Measurements from ENCODE around the gene HSPA4.
"Not testable (repeated sequence)": the region's sequence is repeated elsewhere in the genome, so short reads cannot be mapped to it uniquely, and the experiment has no call there.

Gene HSPA4

GRCh38 chr5:133051061-133051541, 712 bp upstream of the HSPA4 start:
- peak; percentile 29 for DNase-seq

- peak; percentile 60 for DNase-seq
Measured at GRCh38 chr5:133052317-133053175, 733 bp downstream of the HSPA4 start.

DNA sequence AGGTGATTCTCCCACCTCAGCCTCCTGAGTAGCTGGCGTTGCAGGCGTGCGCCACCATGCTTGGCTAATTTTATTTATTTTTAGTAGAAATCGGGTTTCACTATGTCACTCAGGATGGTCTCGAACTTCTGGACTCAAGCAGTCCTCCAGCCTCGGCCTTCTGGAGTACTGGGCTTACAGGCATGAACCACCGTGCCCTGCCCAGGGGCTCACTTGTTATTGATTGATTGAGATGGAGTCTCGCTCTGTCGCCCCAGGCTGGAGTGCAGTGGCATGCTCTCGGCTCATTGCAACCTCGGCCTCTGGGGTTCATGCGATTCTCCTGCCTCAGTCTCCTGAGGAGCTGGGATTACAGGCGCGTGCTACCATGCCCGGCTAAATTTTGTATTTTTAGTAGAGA, 1.6 kb downstream of the HSPA4 start:
- no peak for DNase-seq

DNA sequence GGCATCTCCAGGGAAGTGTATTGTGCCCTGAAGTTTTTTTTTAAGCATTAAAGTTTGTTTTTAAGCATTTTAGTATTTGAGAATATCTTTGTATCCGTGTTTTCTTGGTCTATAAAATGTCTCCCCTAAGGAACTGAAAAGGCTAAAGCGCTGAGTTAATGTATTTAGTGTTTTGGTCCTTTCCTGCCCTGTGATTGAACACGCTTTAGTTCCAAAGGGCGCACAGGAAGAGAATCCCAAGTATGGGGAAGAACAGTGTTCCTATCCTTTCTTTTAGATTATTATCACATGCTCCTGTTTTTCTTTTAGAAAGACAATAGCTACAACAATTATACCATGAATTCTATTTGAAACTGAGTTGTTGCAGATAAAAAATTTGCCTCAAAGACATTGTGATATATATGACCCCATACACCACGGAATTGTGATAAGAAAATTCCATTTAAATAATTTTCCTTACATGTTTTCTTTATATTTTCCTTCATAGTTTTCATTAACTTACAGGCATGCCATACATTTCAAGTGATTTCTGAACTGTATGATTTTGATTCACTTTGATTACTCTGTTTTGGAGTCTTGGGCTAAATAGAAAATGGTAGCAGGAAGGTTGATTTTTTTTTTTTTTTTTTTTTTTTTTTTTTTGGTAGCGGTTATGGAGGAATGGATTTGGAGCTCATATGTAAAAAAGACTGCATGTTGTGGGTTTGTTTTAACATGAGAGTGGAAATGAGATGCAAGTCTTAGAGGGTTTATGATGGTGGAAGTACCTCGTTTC, 3.1 kb downstream of the HSPA4 start:
- no peak for DNase-seq

DNA sequence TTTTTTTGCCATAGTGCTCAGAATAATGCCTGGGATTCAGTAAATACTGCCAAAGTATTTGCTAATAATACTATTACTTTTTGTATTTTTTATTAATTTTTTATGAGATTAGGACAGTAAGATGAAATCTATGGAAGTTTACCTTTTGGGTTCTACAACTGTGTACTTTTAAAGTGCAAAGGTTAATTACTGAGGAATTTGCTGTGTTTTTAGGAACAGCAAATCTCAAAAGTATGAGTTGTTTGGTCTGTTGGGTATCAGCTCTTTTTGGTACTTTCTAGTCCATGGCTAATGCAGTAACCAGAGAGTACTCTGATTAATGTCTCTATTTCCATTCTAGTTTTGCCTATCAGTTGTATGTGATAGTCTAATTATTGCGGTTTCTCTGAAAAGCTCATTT, 5.1 kb downstream of the HSPA4 start:
- DNase-seq = no peak

DNA sequence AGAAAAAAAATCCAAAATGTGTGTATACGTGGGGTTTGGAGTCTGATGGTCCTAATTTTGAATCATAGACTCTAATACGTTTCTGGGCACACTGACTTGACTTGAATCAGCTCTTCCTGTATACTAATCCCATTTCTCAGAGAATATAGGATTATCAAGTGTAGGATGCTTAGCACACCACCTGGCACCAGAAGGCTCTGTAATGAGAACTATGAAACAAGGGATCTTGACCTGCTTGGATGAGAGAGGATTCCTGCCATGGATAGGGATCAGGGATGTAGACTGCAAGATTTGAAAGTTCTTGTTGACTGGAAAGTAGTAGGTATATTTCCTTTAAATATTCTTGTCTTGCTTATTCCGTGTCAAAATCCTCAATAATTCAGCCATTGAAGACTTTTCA, 7.8 kb downstream of the HSPA4 start:
- no peak for DNase-seq

DNA sequence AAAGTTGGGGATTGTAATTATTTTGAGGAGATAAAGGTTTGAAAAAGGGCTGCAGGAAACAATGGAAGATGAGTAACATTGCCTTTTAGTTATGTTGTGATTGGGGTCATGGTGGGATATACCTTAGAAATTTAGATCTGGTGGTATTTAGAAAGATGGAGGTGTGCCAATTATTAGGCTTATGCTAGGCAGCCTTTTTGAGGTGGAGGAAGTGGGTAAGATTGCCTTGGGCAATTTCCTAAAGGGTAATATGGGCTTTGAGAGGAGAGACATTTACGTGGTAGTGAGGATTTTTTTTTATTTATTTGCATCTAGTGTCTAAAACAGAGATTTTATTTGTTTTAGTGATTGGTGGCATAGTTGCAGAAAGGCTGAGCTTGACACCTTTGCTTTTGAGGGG, 10.5 kb downstream of the HSPA4 start:
- peak; percentile 16 for DNase-seq

GRCh38 chr5:133063965-133064364, 12.2 kb downstream of the HSPA4 start:
- no peak for DNase-seq

- DNase-seq = no peak
Measured at GRCh38 chr5:133065471-133065870, 13.7 kb downstream of the HSPA4 start.

GRCh38 chr5:133066045-133066444, 14.2 kb downstream of the HSPA4 start:
- no peak for DNase-seq

- DNase-seq = no peak
Measured at GRCh38 chr5:133072021-133072420, 20.2 kb downstream of the HSPA4 start.

DNA sequence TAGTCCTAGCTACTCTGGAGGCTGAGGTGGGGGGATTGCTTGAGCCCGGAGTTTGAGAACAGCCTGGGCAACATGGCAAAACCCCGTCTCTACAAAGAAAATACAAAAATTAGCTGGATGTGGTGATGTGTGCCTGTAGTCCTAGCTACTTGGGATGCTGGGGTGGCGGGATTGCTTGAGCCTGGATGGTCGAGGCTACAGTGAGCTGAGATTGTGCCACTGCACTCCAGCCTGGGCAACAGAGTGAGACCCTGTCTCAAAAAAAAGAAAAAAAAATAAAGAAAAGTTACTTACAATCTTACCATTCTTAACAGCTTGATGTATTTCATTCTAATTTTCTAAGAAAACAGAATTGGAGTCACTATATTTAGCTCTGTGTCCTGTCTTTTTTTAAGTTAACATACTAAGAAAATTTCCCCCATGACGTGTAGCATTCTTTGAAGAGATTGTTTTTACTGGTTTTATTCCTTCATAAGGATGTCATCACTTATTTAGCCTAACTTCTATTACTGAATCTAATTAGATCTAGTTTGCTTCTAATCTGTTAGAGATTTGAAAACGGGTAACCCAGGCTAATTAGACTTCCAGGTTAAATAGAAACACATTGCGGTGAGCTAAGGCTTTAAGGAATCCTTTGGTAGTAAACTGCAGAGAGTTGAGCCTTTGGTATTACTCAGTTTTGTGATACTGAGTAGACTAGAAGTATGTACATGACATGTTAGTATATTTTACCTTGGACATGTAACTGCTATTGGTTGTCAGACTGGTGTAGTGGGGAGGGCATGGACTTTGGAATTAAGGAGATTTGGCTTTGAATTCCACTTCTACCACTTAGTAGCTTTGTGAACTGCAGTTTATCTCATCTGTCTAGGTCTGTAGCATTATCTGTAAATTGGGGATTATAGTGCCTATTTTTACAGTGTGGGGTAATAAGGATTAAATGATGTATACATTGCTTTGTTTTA, 24.0 kb downstream of the HSPA4 start:
- no peak for DNase-seq

DNA sequence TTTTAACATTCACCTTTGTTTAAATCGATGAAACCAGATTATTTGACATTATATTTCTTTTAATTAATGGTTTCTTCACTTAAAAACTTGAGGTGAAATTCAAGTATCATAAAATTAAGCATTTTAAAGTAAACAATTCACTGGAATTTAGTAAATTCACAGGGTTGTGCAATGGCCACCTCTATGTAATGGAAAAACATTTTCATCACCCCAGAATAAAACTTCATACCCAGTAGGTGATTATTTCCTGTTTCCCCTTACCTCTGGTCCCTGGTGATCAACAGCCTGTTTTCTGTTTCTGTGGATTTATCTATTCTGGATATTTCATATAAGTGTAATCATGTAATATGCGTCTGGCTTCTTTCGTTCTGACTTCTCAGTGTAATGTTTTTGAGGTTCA, 27.2 kb downstream of the HSPA4 start:
- DNase-seq = no peak

- no peak for DNase-seq
Measured at GRCh38 chr5:133081036-133081435, 29.2 kb downstream of the HSPA4 start.

- no peak for DNase-seq
Measured at GRCh38 chr5:133081703-133082102, 29.9 kb downstream of the HSPA4 start.

- DNase-seq = no peak
Measured at GRCh38 chr5:133082128-133082527, 30.3 kb downstream of the HSPA4 start.

DNA sequence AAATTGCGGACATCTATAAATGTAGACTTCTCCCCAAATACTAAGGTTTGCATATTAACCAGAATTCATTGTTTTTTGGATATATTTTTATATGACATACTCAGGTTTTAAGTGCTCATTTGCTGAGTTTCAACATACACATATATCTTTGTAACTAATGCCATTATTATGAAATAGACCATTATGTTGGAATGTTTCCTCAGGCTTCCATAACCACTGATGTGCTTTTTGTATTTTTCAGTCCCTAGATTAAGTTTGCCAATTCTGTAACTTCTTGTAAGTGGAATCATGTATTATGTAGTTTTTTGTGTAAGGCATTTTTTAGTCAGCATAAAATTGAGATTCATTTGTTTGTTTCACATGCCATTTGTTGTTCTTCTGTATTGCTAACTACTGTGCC, 32.1 kb downstream of the HSPA4 start:
- DNase-seq = no peak

GRCh38 chr5:133085171-133085570, 33.4 kb downstream of the HSPA4 start:
- DNase-seq = not testable (repeated sequence)

DNA sequence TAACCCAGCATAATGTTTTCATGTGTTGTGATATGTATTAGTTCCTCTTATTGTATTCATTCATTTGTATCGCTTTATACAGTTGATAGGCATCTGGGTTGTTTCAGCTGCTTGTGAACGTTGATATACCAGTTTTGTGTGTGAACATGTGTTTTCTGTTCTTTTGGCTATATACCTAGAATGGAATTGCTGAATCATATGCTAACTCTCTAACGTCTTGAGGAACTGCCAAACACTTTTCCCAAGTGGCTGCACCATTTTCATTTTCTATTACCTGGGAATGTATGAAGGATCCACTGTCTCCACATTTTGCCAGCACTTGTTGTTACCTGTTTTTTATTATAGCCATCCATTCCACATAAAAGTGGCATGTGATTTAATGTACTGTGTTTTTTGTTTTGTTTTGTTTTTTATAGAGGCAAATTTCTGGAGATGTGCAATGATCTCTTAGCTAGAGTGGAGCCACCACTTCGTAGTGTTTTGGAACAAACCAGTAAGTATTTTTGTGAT, 34.6 kb downstream of the HSPA4 start:
- no peak for DNase-seq

DNA sequence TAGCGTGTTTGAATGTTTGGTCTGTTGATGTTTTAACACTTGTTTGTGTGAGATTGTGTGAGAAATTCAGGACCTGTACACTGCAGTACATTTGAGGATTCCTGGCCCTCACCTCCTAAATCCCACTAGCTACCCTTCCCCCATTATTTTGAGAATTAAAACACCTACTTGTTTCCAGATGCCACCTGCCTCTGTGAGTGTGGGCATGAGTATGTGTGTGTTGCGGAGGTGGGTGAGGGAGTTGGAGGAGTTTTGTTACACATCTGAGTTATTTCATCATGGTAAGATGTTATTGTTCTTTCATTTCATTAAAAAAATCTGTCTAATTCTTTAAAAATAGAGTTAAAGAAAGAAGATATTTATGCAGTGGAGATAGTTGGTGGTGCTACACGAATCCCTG, 36.3 kb downstream of the HSPA4 start:
- DNase-seq = no peak

- no peak for DNase-seq
Measured at GRCh38 chr5:133091034-133091433, 39.2 kb downstream of the HSPA4 start.

DNA sequence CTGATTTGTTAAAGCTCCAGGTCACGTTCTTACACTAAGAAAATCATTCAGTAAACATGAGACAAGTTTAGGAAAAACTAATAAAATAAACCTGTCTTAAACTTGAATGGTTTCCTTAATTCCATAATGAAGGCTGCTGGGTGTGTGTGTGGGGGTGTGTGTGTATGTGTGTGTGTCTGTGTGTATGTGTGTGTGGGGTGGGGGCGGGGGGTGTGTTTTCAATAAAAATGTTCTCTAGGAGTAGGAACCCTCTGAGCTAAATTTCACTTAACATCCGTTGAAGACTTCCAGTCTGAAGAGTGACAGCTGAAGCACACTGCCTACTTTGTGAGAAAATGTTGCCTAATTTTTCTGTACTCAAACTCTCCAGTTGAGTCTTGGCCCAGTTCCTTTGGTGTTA, 54.5 kb downstream of the HSPA4 start:
- DNase-seq = no peak
